Mesenchymal stem cell (in vitro differentiated cells and primary cell): ENCODE data around the gene VPS39.

ENCODE experiments used
- DNase-seq: peaks from one replicate; pipeline ENCODE4 v3.0.0-alpha.2; 2013
- H2AFZ ChIP-seq: one replicate; pipeline ENCODE4 v1.6.1; 2013; ENCODE audit warnings: low read depth, mild to moderate bottlenecking, control low read depth, inconsistent platforms, low read length, moderate library complexity
- H2AK5ac ChIP-seq: 2 replicates; pipeline ENCODE4 v1.6.1; 2013; ENCODE audit warnings: low read length, moderate library complexity, mild to moderate bottlenecking, inconsistent platforms; ENCODE audit not compliant: severe bottlenecking
- H2BK120ac ChIP-seq: one replicate; pipeline ENCODE4 v1.6.1; 2013; ENCODE audit warnings: low read depth, mild to moderate bottlenecking, inconsistent platforms, low read length, moderate library complexity
- H2BK12ac ChIP-seq, 2 experiments: one replicate each; pipeline ENCODE4 v1.6.1; 2013; ENCODE audit warnings: inconsistent platforms in 2 of 2, low read length in 2 of 2, mild to moderate bottlenecking in 2 of 2, moderate library complexity in 2 of 2, control low read depth in 1 of 2
- H2BK15ac ChIP-seq: one replicate; pipeline ENCODE4 v1.6.1; 2013; ENCODE audit warnings: mild to moderate bottlenecking, low read depth, inconsistent platforms; ENCODE audit not compliant: poor library complexity, severe bottlenecking
- H2BK5ac ChIP-seq: 2 replicates; pipeline ENCODE4 v1.6.1; 2013; ENCODE audit warnings: low read depth, mild to moderate bottlenecking, low read length, control low read depth, inconsistent platforms; ENCODE audit not compliant: poor library complexity, severe bottlenecking
- H3K14ac ChIP-seq, 2 experiments: one replicate each; pipeline ENCODE4 v1.6.1; 2013; ENCODE audit warnings: inconsistent platforms in 2 of 2, low read length in 2 of 2, control low read depth in 1 of 2, mild to moderate bottlenecking in 1 of 2, moderate library complexity in 1 of 2
- H3K18ac ChIP-seq, 2 experiments: one replicate each; pipeline ENCODE4 v1.6.1; 2013; ENCODE audit warnings: inconsistent platforms in 2 of 2, low read length in 2 of 2, control low read depth in 1 of 2, low read depth in 1 of 2, mild to moderate bottlenecking in 1 of 2
- H3K23ac ChIP-seq, 2 experiments: one replicate each; pipeline ENCODE4 v1.6.1; 2013; ENCODE audit warnings: inconsistent platforms in 2 of 2, low read length in 2 of 2, mild to moderate bottlenecking in 2 of 2, moderate library complexity in 2 of 2, control low read depth in 1 of 2
- H3K27ac ChIP-seq: 2 replicates; pipeline ENCODE4 v1.5.1; 2013; ENCODE audit warnings: mild to moderate bottlenecking, moderate library complexity, low read length, control low read depth, inconsistent platforms; ENCODE audit not compliant: poor library complexity, severe bottlenecking
- H3K27me3 ChIP-seq, 2 experiments: 2 replicates each; pipeline versions ENCODE4 v1.6.1 to v1.7.0; 2013; ENCODE audit warnings: low read length in 2 of 2, mild to moderate bottlenecking in 2 of 2, moderate library complexity in 2 of 2, control low read depth in 1 of 2, inconsistent platforms in 1 of 2; ENCODE audit not compliant: control insufficient read depth in 1 of 2, insufficient read depth in 1 of 2
- H3K36me3 ChIP-seq, 2 experiments: 2 replicates each; pipeline versions ENCODE4 v1.6.1 to v1.7.0; 2013; ENCODE audit warnings: low read length in 2 of 2, control low read depth in 1 of 2, inconsistent platforms in 1 of 2, low read depth in 1 of 2, mild to moderate bottlenecking in 1 of 2; ENCODE audit not compliant: insufficient read depth in 2 of 2, control insufficient read depth in 1 of 2
- H3K4ac ChIP-seq, 2 experiments: one replicate each; pipeline ENCODE4 v1.6.1; 2013; ENCODE audit warnings: inconsistent platforms in 2 of 2, low read length in 2 of 2, mild to moderate bottlenecking in 2 of 2, moderate library complexity in 2 of 2, control low read depth in 1 of 2, low read depth in 1 of 2
- H3K4me1 ChIP-seq: 2 replicates; pipeline ENCODE4 v1.6.1; 2013; ENCODE audit warnings: low read depth, low read length, control low read depth; ENCODE audit not compliant: control insufficient read depth, insufficient read depth
- H3K4me2 ChIP-seq: 2 replicates; pipeline ENCODE4 v1.6.1; 2013; ENCODE audit warnings: low read length, mild to moderate bottlenecking, inconsistent platforms; ENCODE audit not compliant: poor library complexity, severe bottlenecking
- H3K4me3 ChIP-seq, 2 experiments: 2 replicates each; pipeline versions ENCODE4 v1.5.1 to v1.7.0; 2013; ENCODE audit warnings: low read length in 2 of 2, mild to moderate bottlenecking in 2 of 2, control low read depth in 1 of 2, low read depth in 1 of 2; ENCODE audit not compliant: insufficient read depth in 1 of 2
- H3K79me1 ChIP-seq: replicated peaks from 2 replicates; pipeline ENCODE4 v1.6.1; 2013; ENCODE audit warnings: mild to moderate bottlenecking, control low read depth, low read length, inconsistent platforms; ENCODE audit not compliant: poor library complexity, severe bottlenecking
- H3K9ac ChIP-seq: 2 replicates; pipeline ENCODE4 v1.7.0; 2013; ENCODE audit warnings: mild to moderate bottlenecking, low read length, moderate library complexity
- H3K9me3 ChIP-seq: 2 replicates; pipeline ENCODE4 v1.7.0; 2013; ENCODE audit warnings: mild to moderate bottlenecking, low read length; ENCODE audit not compliant: control insufficient read depth
- H4K8ac ChIP-seq: one replicate; pipeline ENCODE4 v1.6.1; 2013; ENCODE audit warnings: inconsistent platforms, mild to moderate bottlenecking, low read length, moderate library complexity
- H4K91ac ChIP-seq: one replicate; pipeline ENCODE4 v1.6.1; 2013; ENCODE audit warnings: mild to moderate bottlenecking, low read length, inconsistent platforms
- WGBS: methylation state at CpG from one replicate; pipeline ENCODE4 v1.1.7; 2013; ENCODE audit warnings: mixed read lengths; 5-methylcytosine and 5-hydroxymethylcytosine counted together

Gene VPS39

GRCh38 chr15:42193383-42193782 is 14.7 kb downstream of the VPS39 start:
- Histone ChIP-seq H3K4ac (no peak overlapping the region), H3K27ac (no peak overlapping the region), H3K36me3 (peaks cover 12 to 61% of the 10 kb centered on the region in 2 experiments), H3K9me3 (no peaks in the 10 kb centered on the region), H4K8ac (no peak overlapping the region), H2BK120ac (no peak overlapping the region), H2BK15ac (no peak overlapping the region), H3K4me3 (no peak overlapping the region), H3K23ac (no peak overlapping the region), H3K4me2 (no peak overlapping the region), H2AFZ (no peak overlapping the region), H2BK12ac (no peak overlapping the region), H3K27me3 (no peaks in the 10 kb centered on the region), H3K4me1 (peaks cover 2% of the 10 kb centered on the region), H3K14ac (no peak overlapping the region), H3K9ac (no peak overlapping the region), H3K79me1 (peaks cover 18% of the 10 kb centered on the region), H2AK5ac (no peak overlapping the region), H3K18ac (no peak overlapping the region), H2BK5ac (no peak overlapping the region), H4K91ac (no peak overlapping the region)
- DNase-seq, result no peak
- 95% methylated on average over 3 of the region's 3 CpGs for WGBS

DNA sequence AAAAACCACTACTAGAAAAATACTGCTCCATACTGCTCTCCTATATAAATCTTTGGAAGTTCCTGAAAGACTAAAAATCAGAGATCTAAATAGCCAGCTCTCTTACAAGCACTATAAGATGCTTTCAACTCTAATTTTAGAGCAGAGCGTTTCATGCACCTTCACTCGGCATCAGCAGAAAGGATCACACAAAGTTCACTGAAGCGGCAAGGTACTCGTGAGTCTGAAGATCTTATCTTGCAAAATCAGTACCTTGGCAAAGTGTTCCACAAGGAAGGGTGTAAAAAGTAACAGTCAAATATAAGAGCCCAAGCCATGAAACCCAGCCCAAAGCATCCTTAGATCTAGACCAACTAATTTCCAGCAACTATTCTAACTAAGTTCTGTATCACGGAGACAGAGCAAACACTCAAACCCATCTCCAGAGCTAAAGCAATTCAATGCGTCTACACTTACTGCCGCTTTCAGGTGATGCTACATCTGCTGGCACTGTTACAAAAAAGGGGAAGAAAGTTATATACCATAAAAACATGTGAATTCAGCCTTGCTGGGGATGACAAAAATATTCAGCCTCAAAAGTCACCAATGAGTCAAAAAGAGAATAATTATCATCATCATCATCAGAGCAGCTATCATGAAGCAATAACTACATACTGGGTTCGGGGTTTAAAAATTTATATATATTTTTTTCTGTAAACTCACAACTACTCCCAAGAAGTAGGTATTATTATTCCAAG is 16.3 kb downstream of the VPS39 start:
- Histone ChIP-seq H3K23ac (no peak overlapping the region), H3K27me3 (no peaks in the 10 kb centered on the region), H3K4ac (no peak overlapping the region), H2BK5ac (no peak overlapping the region), H3K18ac (no peak overlapping the region), H3K36me3 (peaks cover 17 to 65% of the 10 kb centered on the region in 2 experiments), H3K9ac (no peak overlapping the region), H3K4me3 (no peak overlapping the region), H2AFZ (no peak overlapping the region), H4K8ac (no peak overlapping the region), H4K91ac (no peak overlapping the region), H2BK15ac (no peak overlapping the region), H3K79me1 (peaks cover 16% of the 10 kb centered on the region), H2BK120ac (no peak overlapping the region), H3K4me2 (no peak overlapping the region), H3K9me3 (no peaks in the 10 kb centered on the region), H2AK5ac (no peak overlapping the region), H3K27ac (no peak overlapping the region), H2BK12ac (no peak overlapping the region), H3K14ac (no peak overlapping the region), H3K4me1 (peaks cover 2% of the 10 kb centered on the region)
- 97% methylated on average over 7 of the region's 8 CpGs for WGBS
- DNase-seq, result no peak

GRCh38 chr15:42190370-42190769 is 17.7 kb downstream of the VPS39 start:
- Histone ChIP-seq H4K8ac (no peak overlapping the region), H2BK5ac (no peak overlapping the region), H3K36me3 (peaks cover 23 to 79% of the 10 kb centered on the region in 2 experiments), H3K18ac (no peak overlapping the region), H3K9me3 (no peaks in the 10 kb centered on the region), H3K4me2 (no peak overlapping the region), H3K4me3 (no peak overlapping the region), H2AFZ (no peak overlapping the region), H2AK5ac (no peak overlapping the region), H3K27me3 (no peaks in the 10 kb centered on the region), H3K4me1 (peaks cover 2% of the 10 kb centered on the region), H2BK12ac (no peak overlapping the region), H3K9ac (no peak overlapping the region), H2BK120ac (no peak overlapping the region), H3K4ac (no peak overlapping the region), H2BK15ac (no peak overlapping the region), H3K23ac (no peak overlapping the region), H3K14ac (no peak overlapping the region), H3K27ac (no peak overlapping the region), H4K91ac (no peak overlapping the region), H3K79me1 (peaks cover 16% of the 10 kb centered on the region)
- 94% methylated on average over 2 of the region's 2 CpGs for WGBS
- DNase-seq, result no peak

DNA sequence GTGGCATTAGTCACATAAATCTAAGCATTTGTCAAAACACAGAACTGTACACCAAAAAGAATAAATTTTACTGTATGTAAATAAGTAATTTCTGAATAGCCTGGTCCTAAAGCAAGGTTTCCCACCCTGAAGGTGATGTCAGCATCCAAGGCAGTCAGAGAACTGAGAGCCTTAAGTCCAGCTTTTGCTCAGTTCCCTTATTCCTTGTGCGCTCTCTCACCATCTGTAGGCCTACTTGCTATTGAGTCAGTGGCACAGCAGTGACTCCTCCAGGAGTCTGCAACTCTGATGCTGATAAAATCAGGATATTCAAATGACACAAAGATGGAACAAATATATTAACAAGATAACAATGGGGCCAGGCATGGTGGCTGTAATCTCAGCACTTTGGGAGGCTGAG is 22.3 kb downstream of the VPS39 start:
- Histone ChIP-seq H3K4me1 (no peaks in the 10 kb centered on the region), H3K23ac (no peak overlapping the region), H3K18ac (no peak overlapping the region), H2BK15ac (no peak overlapping the region), H2AK5ac (no peak overlapping the region), H2AFZ (no peak overlapping the region), H3K4me2 (no peak overlapping the region), H2BK5ac (no peak overlapping the region), H3K27ac (no peak overlapping the region), H3K4ac (no peak overlapping the region), H3K36me3 (peaks cover 37 to 94% of the 10 kb centered on the region in 2 experiments), H2BK12ac (no peak overlapping the region), H3K14ac (no peak overlapping the region), H3K9me3 (no peaks in the 10 kb centered on the region), H4K8ac (no peak overlapping the region), H4K91ac (no peak overlapping the region), H3K9ac (no peak overlapping the region), H3K4me3 (no peak overlapping the region), H3K27me3 (no peaks in the 10 kb centered on the region), H2BK120ac (no peak overlapping the region), H3K79me1 (peaks cover 6% of the 10 kb centered on the region)
- WGBS, result 100% methylated on average over 1 of the region's 1 CpG
- no peak for DNase-seq
